Activated CD8-positive, alpha-beta memory T cell treated with anti-CD3 and anti-CD28 coated beads for 24 hours (primary cell): ENCODE results near the gene RPS15.

Experiments
- DNase-seq: peaks from one replicate; pipeline ENCODE4 v3.0.0-alpha.2; 2020

The RPS15 gene

DNA sequence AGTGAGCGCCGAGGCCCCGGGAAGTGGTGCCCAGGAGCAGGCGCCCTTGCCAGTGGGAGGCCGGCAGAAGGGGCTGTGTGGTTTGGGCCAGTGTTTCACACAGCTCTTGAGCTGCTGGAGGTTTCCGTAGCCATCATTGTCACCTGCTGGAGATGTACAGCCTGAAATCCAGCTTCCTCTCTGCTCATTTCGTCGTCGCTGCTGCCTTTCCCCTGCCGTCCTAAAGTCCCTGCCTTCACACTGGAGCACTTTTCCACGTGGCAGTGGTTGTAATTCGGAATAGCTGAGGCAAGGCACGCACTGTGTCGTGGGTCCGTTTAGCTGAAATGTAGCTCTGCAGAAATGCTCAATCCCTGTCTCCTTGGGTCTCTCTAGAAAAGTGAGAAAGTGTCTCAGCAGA, 17.6 kb upstream of the RPS15 start:
- no peak for DNase-seq

- DNase-seq: no peak
Observed at GRCh38 chr19:1421218-1421957, 16.8 kb upstream of the RPS15 start.

DNA sequence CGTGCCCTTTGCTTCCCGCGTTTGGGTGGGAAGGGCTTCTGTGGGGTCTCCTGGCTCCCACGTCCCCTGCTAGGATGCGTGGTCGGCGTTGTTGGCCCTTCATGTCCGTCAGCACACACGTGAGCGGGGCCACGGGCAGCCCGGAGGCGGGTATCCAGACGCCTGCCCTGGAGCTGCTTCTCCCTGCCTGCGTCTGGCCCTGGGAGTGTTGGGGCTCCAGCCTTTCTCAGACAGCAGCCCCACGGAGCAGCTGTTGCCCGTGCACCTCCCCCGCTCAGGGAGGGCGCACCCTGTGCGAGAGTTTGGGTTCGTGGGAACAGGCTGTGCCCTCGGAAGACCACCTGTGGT, 16.3 kb upstream of the RPS15 start:
- no peak for DNase-seq

DNA sequence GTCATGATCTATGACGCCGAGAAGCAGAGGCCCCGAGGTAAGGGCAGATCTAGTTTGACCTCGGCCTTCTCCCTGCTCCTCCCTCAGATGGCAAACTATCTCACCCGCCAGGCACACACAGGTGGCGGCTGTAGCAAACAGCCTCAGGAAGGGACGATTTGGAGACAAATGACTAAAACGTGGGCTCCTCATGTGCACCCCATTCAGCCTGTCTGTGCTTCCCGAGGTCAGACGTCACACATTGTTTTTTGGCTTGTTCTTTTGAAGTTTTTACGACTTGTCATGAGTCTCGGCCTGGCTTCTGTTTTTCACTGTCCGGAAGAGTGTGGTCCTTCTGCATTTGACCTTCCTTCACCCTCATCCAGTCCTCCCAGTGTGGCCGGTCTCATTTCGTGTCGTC, 15.8 kb upstream of the RPS15 start:
- DNase-seq: no peak

DNA sequence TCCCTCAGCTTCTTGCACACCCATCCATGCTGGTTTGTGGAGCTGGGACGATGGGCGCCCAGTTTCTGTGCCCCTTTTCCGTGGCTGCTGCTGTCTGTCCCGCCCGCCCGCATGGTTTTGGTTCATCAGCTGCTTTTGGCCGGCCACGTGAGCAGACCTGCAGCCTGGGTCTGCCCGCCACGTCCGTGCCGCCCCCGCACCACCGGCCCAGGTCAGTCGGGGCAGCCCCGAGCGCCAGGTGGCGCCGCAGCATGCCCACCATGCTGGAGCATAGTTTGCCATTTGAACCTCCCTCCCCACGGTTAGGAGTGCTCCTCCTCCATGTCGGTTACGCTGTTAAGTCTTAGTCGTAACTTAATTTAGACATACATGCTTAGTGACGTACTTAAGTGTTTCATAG, 15.3 kb upstream of the RPS15 start:
- DNase-seq: no peak

- no peak for DNase-seq
Observed at GRCh38 chr19:1423436-1424191, 14.6 kb upstream of the RPS15 start.

DNA sequence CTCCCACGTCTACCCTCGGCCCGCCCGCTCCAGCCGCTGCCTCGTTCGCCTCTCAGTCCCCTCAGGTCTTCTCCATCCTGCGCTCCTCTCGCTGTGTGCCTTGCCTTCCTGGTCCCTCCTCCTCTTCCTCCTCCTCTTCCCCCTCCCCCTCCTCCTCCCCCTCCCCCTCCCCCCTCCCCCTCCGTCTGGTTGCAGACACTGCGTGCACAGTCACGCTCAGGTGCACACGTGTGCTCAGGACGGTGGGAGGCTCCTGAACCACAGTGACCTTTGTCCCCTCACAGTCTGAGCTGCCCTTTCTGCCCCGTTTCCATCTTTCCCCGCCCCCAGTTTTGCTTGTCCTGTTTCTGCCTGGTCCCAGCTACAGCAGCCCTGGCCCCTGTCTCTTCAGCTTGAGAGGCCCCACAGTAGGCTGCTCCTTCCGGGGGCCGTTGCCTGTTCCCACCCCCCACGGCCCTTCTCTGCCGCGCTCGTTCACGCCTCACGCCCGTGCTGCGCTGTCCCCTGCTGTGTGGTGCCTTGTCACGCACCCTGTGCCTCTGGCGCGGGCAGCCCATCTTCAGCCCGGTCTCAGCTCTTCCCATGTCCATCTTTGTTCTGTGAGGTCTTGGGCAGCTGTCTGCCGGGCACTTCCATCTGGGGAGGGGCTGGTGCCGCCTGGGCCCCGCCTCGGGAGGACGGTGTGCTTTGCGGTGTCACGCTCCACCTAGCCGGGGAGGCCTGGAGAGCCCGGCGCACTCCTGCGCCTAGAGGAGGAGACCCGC, 13.8 kb upstream of the RPS15 start:
- no peak for DNase-seq

GRCh38 chr19:1425102-1425837, 12.9 kb upstream of the RPS15 start:
- DNase-seq: no peak

- no peak for DNase-seq
Observed at GRCh38 chr19:1425902-1426301, 12.3 kb upstream of the RPS15 start.

GRCh38 chr19:1426736-1427135, 11.5 kb upstream of the RPS15 start:
- no peak for DNase-seq

GRCh38 chr19:1427221-1427920, 10.8 kb upstream of the RPS15 start:
- no peak for DNase-seq

DNA sequence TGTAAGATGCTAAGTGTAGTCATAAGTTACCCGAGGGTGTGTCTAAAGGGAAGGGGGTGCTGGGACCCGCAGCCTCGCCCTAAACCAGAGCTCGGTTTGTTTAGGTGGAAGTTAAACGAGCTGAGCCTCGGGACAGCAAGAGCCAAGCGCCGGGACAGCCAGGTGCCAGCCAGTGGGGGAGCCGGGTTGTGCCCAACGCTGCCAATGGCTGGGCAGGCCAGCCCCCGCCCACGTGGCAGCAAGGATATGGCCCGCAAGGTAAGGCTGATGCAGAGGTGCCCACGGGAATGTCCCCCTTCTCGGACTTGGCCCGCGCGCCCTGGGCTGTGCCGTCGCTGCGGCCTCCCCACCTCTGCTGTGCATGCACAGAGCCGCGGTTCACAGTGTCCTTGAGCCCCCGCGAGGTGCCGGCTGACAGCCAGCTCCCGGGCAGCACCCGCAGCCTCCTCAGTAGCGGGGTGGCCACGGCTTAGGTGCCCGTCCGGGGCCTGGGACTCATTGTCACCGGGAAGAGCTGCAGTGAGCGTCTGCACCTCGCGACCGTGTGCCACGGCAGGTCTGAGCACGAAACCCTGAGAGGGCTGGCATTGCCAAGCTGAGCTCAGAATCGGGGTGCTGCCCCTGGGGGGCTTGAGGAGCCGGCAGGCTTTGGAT, 9.3 kb upstream of the RPS15 start:
- DNase-seq: no peak

GRCh38 chr19:1429750-1430149, 8.4 kb upstream of the RPS15 start:
- no peak for DNase-seq

- DNase-seq: no peak
Observed at GRCh38 chr19:1430246-1430645, 8.0 kb upstream of the RPS15 start.

GRCh38 chr19:1431759-1432506, 6.3 kb upstream of the RPS15 start:
- no peak for DNase-seq

DNA sequence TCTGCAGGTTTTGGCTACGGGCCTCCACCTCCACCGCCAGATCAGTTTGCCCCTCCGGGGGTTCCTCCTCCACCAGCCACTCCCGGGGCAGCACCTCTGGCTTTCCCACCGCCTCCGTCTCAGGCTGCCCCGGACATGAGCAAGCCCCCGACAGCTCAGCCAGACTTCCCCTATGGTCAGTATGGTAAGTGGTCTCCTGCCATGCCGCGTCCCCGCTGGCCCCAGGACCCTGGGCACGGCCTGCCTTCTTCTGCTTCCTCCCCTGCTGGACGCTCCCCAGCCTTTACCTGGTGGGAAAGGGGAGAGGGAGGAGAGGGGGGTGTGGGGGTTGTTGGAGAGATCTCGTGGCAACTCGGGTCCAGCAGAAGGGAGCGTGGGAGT, 5.7 kb upstream of the RPS15 start:
- DNase-seq: no peak

- no peak for DNase-seq
Observed at GRCh38 chr19:1433119-1434039, 4.8 kb upstream of the RPS15 start.

- no peak for DNase-seq
Observed at GRCh38 chr19:1434040-1434366, 4.2 kb upstream of the RPS15 start.

- DNase-seq: no peak
Observed at GRCh38 chr19:1434577-1435060, 3.6 kb upstream of the RPS15 start.

GRCh38 chr19:1435378-1435989, 2.7 kb upstream of the RPS15 start:
- no peak for DNase-seq
